Measurements from ENCODE around the gene DNPEP.
"Not testable (repeated sequence)": the region's sequence is repeated elsewhere in the genome, so short reads cannot be mapped to it uniquely, and the experiment has no call there.

DNPEP gene

DNA sequence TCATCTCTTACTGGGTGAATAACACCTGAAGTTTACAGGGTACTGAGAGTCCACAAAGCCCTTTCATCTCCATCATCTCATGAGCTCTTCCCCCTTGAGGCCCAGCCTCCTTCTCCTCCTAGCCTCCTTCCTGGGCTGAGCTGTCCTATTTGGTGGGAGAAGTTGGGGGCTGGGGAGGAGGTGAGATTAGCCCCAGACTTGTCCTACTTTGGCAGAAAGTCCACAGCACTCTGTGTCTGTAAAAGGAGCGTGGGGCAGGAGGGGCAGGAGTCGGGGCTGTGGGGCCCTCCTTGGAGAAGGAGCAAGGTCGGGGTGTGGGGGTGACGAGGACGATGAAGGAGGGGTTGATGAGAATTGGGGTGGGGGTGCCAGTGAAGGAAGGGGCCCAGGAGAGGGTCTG is 20.5 kb upstream of the DNPEP start:
- no peak overlapping the region for H3K4me3 Mint-ChIP-seq
- H3K27ac Mint-ChIP-seq: no peak overlapping the region
- H3K27me3 Mint-ChIP-seq: peaks cover 6% of the 10 kb centered on the region
- peaks cover 1% of the 10 kb centered on the region for H3K36me3 Mint-ChIP-seq
- no peaks in the 10 kb centered on the region for H3K9me3 Mint-ChIP-seq
- no peaks in the 10 kb centered on the region for H3K4me1 Mint-ChIP-seq

DNA sequence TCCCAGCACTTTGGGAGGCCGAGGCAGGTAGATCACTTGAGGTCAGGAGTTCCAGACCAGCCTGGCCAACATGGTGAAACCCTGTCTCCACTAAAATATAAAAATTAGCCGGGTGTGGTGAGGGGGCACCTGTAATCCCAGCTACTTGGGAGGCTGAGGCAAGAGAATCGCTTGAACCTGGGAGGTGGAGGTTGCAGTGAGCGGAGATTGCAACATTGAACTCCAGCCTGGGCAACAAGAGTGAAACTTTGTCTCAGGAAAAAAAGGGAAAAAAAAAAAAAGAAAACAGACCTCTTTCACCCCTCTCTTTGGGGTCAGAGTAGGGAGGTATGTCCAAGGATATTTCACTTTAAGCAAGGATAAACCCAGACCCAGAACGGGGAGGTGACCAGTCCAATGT is 19.6 kb upstream of the DNPEP start:
- not testable (repeated sequence) for H3K4me3 Mint-ChIP-seq, H3K36me3 Mint-ChIP-seq, H3K9me3 Mint-ChIP-seq, H3K27me3 Mint-ChIP-seq, H3K27ac Mint-ChIP-seq, H3K4me1 Mint-ChIP-seq

DNA sequence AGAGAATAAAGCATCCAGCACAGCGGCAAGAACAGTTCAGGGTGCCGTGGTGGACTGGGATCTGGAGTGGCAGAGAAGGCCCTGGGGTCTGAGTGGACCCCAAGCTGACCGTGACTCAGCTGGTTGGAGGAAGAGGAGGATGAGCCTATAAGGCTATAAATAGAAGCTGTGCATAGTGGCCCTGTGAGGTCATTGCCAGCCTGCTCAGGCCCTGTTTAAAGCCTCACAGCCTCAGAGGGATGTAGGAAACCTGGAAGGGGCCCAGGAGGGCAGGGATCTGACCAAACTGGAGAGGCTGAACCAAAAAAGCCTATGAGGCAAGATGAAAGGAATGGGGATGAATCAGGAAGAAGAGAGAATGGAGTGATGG is 19.1 kb upstream of the DNPEP start:
- Mint-ChIP-seq H3K27me3 (peaks cover 1% of the 10 kb centered on the region), H3K4me3 (no peak overlapping the region), H3K9me3 (no peaks in the 10 kb centered on the region), H3K36me3 (no peaks in the 10 kb centered on the region), H3K4me1 (no peaks in the 10 kb centered on the region), H3K27ac (no peak overlapping the region)

DNA sequence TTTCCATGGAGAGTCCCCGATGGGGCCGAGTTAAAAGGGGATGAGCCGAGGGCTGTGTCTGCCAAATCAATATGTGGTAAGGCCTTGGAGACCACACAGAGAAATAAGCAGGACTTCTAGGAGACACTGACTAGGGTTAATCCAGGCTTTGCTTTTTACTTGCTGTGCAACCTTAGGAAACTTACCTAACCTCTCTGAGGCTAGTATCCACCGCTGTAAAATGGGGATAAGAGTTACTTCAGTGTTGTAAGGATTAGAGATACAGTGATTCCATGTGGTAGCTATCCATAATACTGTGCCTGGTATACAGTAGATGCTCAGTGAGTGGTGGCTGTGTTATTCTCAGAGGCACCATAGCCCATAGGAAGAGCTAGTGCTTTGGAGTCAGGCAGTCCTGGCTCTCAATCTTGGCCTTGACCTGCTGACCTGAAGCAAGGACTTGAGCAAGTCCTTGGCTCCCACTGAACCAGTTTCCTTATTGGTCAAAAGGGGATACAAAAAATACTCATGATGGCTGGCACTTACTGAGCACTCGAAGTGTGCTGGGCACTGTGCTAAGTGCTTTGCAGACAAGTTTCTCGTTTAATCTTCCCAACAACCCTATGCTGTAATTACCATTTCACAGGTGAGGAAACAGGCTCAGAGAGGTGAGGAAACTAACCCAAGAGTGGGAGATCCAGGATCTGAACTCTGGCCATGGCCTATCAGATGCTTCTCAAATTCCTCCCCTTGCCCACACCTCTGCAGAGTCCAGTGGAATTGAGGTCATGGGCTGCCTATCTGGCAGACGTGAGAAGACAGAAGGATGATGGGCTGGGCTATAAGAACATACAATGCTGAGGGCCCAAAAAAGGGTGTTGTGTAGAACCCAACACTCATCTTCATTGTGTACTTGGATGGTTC is 18.5 kb upstream of the DNPEP start:
- Mint-ChIP-seq H3K27ac (no peak overlapping the region), H3K4me3 (no peak overlapping the region), H3K4me1 (no peaks in the 10 kb centered on the region), H3K36me3 (no peaks in the 10 kb centered on the region), H3K9me3 (no peaks in the 10 kb centered on the region), H3K27me3 (no peaks in the 10 kb centered on the region)

DNA sequence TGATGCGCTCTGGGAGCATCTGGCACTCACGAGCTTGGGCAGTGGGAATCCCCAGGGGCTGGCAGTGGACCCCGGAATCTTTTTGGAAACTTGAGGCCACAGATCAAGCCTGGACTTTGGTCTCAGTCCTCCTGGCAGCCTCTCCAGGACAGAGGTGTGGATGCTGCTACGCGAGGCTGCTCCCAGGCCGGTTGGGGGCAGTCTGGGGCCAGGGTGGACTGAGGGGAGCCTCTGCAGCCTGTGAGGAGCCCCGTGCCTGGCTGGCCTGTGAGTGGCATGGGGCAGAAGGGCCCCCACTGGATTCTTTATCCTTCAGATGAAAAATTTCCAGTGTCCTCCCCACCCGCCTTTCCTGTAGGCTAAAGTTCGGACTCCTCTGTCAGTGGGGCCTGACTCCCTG is 17.7 kb upstream of the DNPEP start:
- no peaks in the 10 kb centered on the region for H3K4me1 Mint-ChIP-seq
- no peaks in the 10 kb centered on the region for H3K36me3 Mint-ChIP-seq
- H3K27ac Mint-ChIP-seq: no peak overlapping the region
- no peaks in the 10 kb centered on the region for H3K27me3 Mint-ChIP-seq
- no peak overlapping the region for H3K4me3 Mint-ChIP-seq
- no peaks in the 10 kb centered on the region for H3K9me3 Mint-ChIP-seq

DNA sequence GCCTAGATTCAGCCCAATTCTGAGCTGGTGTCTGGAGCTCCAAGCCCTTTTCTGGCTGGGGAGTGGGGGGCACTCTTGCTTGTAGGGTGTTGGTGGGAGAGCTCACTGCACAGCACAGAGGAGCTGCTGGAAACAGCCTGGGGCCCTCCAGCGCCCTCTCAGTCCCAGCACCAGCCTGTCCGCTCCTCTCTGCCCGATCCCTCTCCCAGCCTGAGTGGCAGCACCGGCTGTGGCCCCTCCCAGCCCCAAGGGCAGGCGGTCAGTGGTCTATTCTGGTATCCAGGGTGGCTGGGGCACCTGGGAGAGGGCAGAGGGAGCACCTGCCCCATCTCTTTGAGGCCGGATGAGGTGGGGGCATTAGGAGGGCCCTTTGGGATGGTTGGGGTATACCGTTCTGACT is 17.2 kb upstream of the DNPEP start:
- Mint-ChIP-seq H3K36me3 (no peaks in the 10 kb centered on the region), H3K9me3 (no peaks in the 10 kb centered on the region), H3K27ac (no peak overlapping the region), H3K27me3 (no peaks in the 10 kb centered on the region), H3K4me1 (no peaks in the 10 kb centered on the region), H3K4me3 (no peak overlapping the region)

DNA sequence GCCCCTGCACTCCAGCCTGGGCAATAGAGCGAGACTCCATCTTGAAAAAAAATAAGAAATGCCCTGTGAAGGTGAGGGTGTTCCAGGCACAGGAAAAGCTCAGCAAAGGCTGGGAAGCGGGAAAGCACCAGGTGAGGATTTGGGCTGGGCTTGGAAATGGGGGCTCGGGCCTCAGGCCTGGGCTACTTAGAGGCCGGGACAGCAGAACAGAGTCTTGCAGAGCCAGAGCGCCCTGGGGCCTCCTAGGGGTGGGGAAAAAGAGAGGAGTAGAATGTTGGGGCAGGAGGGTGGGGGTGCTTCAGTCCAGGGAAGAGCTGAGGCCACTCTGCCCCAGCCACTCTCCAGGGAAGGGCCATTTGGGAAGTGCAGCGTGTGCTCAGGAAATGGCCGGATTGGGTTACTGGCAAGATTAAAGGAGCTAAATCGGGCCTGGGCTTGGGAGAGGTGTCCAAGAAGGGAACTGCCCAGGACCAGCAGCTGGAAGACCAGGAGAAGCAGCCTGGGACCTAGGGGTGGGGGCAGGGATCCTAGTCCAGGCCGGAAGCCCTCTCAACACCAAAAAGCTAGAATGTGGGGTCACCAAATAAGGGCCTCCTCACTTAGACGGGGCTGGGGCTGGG is 16.7 kb upstream of the DNPEP start:
- H3K4me1 Mint-ChIP-seq: no peaks in the 10 kb centered on the region
- no peaks in the 10 kb centered on the region for H3K27me3 Mint-ChIP-seq
- no peak overlapping the region for H3K27ac Mint-ChIP-seq
- H3K4me3 Mint-ChIP-seq: no peak overlapping the region
- no peaks in the 10 kb centered on the region for H3K36me3 Mint-ChIP-seq
- no peaks in the 10 kb centered on the region for H3K9me3 Mint-ChIP-seq

DNA sequence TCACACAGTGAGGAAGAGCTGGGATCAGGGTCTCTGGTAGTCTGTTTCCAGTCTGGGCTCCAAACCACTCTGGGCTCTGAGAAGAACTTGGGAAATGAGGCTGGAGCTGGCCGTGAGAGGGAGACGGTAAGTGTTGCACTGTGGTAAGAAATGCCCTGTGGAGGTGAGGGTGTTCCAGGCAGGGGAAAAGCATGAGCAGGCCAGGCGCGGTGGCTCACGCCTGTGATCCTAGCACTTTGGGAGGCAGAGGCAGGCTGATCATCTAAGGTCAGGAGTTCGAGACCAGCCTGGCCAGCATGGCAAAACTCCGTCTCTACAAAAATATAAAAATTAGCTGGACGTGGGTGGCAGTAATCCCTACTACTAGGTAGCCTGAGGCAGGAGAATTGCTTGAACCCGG is 16.1 kb upstream of the DNPEP start:
- H3K36me3 Mint-ChIP-seq: no peaks in the 10 kb centered on the region
- H3K27ac Mint-ChIP-seq: no peak overlapping the region
- no peaks in the 10 kb centered on the region for H3K9me3 Mint-ChIP-seq
- H3K4me3 Mint-ChIP-seq: no peak overlapping the region
- H3K27me3 Mint-ChIP-seq: no peaks in the 10 kb centered on the region
- H3K4me1 Mint-ChIP-seq: no peaks in the 10 kb centered on the region

DNA sequence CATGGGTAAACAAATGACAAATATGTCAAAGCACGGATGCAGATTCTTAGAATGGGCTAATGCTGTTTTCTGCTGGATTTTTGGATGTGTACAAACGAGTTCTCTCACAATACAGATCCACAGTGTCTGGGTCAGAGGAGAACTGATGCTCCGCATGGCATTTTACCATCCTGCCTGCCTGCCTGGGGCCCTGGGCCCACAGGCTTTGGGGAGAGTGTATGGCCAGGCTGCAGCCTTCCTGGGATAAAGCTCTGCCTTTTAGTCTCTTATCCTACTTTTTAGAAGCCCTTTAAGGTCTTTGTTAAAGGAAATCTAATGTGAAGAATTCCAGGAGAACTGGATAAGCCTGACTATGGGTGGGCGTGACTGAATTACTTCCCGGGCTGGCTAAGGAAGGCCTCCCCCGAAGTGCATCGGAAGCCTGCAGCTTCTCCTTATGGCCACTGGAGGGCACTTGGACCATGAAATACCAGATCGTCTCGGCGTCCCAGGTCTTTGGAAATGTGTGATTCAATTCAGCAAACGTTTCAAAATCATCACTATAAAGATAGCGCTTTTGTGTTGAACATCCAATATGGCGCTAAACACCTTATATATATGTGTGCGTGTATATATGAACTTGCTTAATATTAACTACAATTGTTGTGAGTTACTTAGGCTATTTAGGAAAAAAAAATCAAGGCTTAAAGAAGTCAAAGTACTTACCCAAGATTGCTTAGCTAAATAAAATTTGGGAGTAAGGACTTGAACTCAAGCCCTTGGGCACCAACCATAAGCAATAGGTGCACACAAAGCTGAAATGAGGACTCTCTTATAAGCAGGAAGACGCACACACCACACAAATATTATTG is 15.2 kb upstream of the DNPEP start:
- Mint-ChIP-seq H3K36me3 (no peaks in the 10 kb centered on the region), H3K9me3 (no peaks in the 10 kb centered on the region), H3K27me3 (no peaks in the 10 kb centered on the region), H3K4me3 (no peak overlapping the region), H3K27ac (no peak overlapping the region), H3K4me1 (peaks cover 2% of the 10 kb centered on the region)

DNA sequence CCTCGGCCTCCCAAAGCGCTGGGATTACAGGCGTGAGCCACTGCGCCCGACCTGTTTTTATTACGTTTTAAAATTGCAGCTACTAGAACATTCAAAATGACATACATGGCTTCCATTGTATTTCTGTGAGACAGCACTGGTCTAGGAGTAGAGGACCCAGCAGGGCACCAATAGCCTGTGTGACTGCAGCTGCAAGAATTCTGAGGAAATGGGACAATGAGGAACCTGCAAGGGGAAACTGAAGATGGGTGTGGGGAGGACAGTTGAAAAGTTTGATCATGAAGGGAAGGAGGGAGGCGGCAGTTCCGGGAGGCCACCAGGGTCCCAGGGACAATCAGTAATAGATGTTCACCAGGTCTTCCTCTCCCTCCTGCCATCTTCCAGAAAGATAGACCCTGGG is 13.9 kb upstream of the DNPEP start:
- no peaks in the 10 kb centered on the region for H3K27me3 Mint-ChIP-seq
- peaks cover 14% of the 10 kb centered on the region for H3K4me1 Mint-ChIP-seq
- H3K9me3 Mint-ChIP-seq: no peaks in the 10 kb centered on the region
- no peaks in the 10 kb centered on the region for H3K36me3 Mint-ChIP-seq
- H3K4me3 Mint-ChIP-seq: no peak overlapping the region
- no peak overlapping the region for H3K27ac Mint-ChIP-seq

DNA sequence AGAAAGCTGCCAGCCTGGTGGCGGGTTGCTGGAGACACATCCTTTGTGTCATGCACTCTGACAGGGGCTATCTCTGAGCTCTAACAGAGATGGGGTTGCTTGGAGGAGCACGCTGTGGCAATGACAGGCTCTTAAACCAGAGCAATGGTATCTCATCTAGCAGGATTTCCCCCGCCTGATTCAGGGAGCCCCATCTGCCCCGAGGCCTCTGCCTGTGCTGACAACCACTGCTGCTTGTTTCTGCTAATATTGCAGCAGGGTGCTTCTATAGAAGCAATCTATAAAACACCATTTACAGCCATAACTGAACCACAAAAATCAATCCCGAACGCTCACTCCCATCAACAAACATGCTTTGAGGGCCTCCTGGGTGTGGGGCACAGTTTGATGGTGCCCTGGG is 12.8 kb upstream of the DNPEP start:
- Mint-ChIP-seq H3K36me3 (no peaks in the 10 kb centered on the region), H3K27me3 (no peaks in the 10 kb centered on the region), H3K9me3 (no peaks in the 10 kb centered on the region), H3K27ac (no peak overlapping the region), H3K4me3 (no peak overlapping the region), H3K4me1 (peaks cover 15% of the 10 kb centered on the region)

DNA sequence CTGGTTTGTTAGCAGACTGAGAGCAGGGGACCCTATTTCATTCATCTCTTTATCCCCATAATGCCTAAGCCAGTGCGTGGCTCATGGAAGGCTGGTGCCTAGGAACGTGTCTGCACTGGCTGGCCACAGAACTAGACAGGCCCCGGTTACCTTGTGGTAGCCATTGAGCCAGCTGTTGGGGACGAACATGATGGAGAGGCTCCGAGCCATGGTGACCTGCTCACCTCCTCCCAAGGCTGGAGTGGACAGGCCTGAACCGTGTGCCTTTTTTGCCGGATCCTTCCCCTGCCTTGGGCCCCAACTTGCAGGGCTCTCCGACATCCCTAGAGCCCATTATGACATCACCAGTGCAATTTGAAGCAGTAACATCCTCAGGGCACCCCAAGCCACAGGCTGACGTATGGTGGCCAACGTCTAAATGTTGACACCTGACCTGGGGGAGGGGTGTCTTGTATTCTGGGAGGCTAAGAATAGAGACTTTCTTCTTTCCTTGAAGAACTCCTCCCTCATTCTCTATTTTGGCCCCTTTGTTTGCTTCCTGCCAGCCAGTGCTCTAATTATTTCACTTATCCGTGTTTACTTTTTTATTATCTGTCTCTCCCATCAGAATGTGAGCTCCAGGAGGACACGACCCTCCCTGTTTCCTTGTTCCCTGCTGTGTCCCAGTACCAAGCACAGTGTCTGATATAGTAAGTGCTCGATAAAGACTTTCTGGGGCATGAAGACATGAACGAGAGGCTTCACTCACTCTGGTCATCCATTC is 12.2 kb upstream of the DNPEP start:
- Mint-ChIP-seq H3K36me3 (no peaks in the 10 kb centered on the region), H3K4me1 (peaks cover 15% of the 10 kb centered on the region), H3K27ac (no peak overlapping the region), H3K27me3 (no peaks in the 10 kb centered on the region), H3K4me3 (no peak overlapping the region), H3K9me3 (no peaks in the 10 kb centered on the region)

DNA sequence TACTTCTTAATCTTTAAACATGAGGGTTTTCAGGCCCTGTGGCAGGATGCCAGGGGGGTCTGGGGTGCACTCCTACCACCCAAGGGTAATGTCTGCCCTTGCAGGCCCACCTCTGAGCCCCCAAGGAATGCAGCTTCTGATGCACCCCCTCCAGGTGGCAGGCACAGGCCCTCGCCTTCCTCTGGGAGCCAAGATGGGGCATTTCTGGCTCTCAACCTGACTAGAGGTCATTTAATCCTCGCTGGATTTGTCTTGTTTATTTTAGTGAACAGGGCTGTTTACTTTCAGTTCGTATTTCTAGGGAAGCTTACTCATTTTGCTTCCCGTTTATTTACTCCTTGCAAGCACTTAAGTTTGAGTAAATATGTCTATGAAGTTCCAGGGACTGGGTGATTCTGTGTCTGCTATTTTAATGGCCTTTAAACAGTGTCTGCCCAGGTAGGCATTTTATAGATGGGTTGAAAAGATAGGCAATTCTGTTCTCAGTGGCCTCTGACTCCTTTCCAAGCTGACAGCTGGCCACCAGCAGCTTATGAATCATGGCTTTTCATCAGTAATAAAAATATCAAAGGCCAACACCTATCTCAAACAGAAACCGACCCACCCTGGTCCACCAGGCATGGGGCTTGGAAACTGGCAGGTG is 11.1 kb upstream of the DNPEP start:
- H3K27ac Mint-ChIP-seq: no peak overlapping the region
- no peaks in the 10 kb centered on the region for H3K27me3 Mint-ChIP-seq
- no peaks in the 10 kb centered on the region for H3K9me3 Mint-ChIP-seq
- no peaks in the 10 kb centered on the region for H3K36me3 Mint-ChIP-seq
- H3K4me3 Mint-ChIP-seq: no peak overlapping the region
- H3K4me1 Mint-ChIP-seq: peaks cover 15% of the 10 kb centered on the region

DNA sequence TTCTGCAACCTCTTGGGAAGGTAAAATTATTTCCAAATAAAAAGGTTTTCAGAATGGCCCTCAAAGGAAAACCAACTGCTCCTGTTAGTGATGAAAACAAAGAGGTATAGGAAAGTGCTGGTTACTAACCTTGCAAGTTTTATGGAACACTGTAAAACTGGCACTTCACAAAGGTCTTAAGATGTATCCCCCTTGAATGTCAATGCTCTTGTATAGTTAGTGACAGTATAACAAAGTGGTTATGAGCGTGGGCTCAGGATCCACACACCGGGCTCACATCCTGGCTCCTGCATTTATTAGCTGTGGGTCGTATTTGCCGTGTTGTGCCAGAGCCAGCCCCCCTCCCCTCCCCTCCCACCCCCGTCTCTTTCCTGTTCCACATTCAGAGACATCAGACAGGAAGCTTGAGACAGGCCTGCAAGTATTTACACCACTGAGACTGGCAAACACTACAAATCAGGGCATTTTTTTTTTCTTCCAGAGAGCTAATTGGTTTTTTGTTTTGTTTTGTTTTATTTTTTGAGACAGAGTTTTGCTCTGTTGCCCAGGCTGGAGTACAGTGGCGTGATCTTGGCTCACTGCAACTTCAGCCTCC is 9.2 kb upstream of the DNPEP start:
- Mint-ChIP-seq H3K4me1 (peaks cover 15% of the 10 kb centered on the region), H3K4me3 (no peak overlapping the region), H3K27ac (peak overlapping the region; percentile 15), H3K36me3 (no peaks in the 10 kb centered on the region), H3K9me3 (no peaks in the 10 kb centered on the region), H3K27me3 (no peaks in the 10 kb centered on the region)

DNA sequence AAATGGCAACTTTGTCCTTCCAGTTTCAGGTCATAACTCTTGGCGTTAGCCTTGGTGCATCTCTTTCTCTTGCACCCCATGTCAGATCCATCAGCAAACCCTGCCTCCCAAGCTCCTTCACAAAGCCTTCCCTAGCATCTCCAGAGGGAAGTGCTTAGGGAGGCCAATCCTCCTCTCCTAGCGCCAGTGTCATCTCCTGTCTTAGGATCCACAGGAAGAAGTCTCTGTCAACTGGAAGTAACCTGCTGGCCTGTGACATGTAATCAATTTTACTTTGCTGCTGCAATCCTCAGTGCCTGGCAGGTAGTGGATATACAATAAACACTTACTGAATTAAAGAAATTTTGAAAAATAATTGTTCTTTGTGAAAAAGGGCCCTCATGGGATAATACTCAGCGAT is 7.9 kb upstream of the DNPEP start:
- no peaks in the 10 kb centered on the region for H3K27me3 Mint-ChIP-seq
- H3K27ac Mint-ChIP-seq: no peak overlapping the region
- peaks cover 15% of the 10 kb centered on the region for H3K4me1 Mint-ChIP-seq
- no peak overlapping the region for H3K4me3 Mint-ChIP-seq
- no peaks in the 10 kb centered on the region for H3K9me3 Mint-ChIP-seq
- no peaks in the 10 kb centered on the region for H3K36me3 Mint-ChIP-seq

All from activated naive CD4-positive, alpha-beta T cell treated with anti-CD3 and anti-CD28 coated beads, Interleukin-2, amount 50 U/mL, for 24 hours (primary cell).